Fibroblast of skin of abdomen (primary cell): ENCODE measurements around the gene SOD1.
A peak's percentile ranks its signal among the peaks of the same experiment; 100 is the strongest.

Experiments
- DNase-seq: peaks from one replicate; pipeline ENCODE4 v3.0.0-alpha.2; 2013

SOD1 gene

DNA sequence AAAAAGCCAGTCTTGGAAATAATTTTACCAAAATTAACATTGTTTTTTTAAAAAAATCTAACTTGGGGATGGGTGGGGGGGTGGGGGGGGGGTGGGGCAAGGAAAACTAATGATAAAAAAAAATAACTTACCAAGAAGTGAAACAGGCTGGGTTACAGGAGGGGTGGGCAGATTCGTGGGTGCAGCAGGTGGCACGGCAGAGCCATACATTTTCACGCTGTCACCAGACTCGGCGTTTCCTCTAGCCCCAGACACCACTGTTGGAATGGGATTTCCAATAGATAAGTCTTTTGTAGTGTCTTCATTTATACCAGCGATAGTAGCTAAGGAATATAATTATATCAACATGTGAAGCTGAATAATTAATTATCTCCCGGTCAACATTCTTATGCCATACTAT lies 25.4 kb downstream of the SOD1 start:
- no peak for DNase-seq

DNA sequence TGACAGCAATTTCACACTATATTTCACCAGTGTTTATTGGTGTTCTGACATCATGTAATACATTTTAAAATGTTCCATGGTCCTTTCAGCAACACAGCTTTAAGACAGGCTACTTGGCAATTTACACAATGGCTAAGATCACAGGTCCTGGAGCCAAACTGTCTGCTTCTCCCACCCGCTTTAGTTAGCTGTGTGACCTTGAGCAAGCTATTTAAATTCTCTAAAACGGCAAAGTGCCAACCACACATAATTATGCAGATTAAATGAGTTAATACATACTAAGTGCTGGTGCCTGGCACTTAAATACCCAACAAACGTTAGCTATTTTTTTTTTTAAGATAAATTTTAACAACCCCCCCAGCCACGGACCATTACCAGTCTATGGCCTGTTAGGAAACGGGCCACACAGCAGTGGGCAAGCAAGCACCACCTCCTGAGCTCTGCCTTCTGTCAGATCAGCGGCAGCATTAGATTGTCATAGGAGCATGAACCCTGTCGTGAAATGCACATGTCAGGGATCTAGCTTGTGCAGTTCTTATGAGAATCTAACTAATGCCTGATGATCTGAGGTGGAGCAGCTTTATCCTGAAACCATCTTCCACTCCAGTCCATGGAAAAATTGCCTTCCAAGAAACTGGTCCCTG lies 26.9 kb downstream of the SOD1 start:
- DNase-seq, result no peak

DNA sequence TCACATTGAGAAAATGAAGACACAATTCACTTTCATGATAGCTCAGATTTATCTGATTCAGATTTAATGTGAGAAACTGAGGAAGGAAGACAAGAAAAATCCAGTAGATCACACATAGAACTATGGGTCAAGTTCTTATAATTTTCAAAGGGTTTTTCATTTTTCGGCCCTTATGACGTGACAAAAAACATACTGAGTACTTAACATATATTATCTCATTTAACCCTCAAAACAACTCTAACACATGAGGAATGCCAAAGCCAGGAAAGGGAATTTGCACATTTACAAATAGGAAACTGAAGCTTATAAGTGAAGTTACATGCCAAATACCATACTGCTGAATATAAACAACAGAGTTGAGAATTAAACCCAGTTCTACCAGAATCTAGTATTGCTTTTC lies 27.6 kb downstream of the SOD1 start:
- no peak for DNase-seq

DNA sequence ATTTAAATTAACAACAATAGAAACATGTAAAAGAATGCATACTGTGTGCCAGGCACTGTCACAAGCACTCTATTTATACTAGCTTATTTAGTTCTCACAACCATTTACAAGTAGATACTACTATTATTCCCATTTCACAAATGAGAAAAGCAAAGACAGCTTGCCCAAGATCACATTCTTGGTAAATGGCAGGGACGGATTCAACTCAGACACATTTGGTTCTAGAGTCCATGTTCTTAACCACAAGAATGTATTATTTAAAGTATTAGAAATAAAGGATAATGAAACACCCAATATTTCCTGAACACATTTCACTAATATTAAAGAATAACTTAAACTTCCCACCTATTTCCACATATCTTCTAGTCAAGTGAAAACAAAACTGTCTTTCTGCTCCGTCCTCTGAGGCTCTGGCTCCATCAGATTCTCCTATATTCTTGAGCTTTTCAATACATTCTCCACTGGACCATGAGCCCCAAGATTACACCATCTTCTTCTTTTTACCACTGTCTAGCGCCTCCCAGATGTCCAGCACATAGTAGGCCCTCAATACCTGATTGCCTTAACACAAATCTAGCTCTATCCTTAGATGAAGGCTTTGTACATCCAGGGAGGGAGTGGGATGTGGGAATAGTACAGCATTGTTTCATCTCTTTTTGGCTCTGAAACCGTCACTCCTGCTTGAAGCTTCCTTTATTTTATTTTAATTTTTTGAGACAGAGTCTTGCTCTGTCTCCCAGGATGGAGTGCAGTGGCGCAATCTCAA lies 29.3 kb downstream of the SOD1 start:
- DNase-seq, result no peak

DNA sequence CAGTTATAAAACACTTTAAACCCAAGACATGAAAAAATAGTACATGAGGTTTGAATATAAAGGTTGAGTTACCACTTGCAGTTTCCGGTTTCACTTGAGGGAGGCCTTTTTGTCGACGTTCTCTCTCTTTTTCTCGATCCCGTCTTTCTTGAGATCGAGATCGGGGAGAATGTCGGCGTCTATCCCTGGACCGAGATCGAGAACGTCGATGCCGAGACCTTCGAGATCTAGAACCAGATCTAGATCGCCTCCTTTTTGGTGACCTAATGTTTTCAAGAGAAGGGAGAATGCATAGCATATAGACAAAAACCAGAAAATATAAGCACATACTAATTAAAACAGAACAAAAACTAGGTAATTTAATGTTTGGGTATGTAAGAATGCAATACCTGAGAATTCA lies 33.7 kb downstream of the SOD1 start:
- DNase-seq, result no peak

DNA sequence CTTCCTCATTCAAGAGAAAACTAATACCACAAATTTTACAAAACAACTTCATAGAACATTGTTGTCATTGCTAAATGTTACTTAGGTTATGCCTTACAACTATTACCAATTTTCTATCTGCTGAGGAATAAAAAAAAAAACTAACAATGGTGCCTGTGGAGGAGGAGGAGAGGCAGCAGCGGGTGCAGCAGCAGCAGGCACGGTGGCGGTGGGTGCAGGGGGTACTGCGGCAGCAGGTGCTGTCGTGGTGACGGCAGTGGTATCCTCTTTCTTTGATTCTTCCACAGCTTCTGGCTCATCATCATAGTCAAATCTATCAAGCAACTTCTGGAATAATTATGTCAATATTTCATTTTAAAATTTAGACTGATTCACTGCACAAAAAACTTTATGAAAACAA lies 36.9 kb downstream of the SOD1 start:
- no peak for DNase-seq

DNA sequence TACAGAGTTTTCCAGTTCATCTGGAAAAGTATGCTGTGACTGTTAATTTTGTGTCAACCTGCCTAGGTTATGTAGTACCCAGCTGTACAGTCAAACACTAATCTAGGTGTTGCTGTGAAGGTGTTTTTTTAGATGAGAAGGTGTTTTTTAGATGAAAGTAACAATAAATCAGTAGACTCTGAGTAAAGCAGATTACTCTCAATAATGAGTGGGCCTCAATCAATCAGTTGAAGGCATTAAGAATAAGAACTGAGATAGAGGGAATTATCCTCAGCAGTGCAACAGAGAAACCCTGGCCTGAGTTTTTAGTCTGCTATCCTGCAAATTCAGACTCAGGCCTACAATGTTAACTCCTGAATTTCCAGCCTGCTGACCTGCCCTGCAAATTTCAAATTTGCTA lies 39.0 kb downstream of the SOD1 start:
- no peak for DNase-seq

DNA sequence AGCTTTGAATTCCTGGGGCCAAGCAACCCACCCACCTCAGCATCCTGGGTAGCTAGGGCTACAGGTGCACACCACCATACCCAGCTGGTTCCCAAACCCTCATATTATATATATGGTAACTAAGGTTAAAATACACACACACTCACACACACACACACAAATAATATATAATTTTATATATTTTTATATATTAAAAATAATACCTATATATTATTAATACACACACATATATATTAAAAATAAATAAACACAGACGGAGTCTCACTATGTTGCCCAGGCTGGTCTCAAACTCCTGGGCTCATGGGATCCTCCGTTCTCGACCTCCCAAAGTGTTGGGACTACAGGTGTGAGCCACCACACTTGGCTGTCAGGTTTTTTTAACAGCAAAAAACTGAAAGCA lies 40.5 kb downstream of the SOD1 start:
- DNase-seq, result no peak

DNA sequence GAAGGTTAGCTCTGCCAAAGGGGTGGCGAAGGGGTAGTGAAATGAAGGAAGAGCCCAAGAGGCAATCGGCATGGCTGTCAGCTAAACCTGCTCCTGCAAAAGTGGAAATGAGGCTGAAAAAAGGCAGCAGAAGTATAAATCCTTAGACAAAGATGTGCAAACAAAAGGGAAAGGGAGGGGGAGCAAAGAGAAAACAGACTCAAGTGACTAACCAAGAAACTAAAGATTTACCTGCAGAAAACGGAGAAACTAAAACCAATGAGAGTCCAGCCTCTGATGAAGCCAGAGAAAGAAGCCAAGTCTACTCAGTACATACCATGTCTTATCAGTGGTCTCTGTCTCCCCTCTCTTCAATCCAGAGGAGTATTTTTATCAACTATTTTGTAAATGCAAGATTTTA lies 47.1 kb downstream of the SOD1 start:
- DNase-seq, result no peak

DNA sequence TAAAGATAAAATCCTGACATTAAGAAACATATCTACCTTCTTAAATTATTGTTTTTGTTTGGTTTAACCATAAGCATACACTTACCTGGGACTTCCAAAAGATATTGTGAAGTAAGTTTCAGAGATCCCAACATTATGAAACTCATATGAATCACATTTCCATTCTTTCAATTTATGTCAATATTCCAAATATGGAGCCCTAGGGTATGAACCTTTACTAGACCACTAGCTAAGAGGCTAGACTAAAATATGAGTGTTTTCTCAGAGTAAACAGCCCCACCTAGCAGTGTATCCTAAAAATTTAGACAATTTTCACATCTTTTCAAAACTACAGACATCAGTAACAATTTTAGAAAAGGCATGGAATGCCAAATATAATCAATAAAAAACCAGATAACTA lies 48.0 kb downstream of the SOD1 start:
- DNase-seq, result no peak

DNA sequence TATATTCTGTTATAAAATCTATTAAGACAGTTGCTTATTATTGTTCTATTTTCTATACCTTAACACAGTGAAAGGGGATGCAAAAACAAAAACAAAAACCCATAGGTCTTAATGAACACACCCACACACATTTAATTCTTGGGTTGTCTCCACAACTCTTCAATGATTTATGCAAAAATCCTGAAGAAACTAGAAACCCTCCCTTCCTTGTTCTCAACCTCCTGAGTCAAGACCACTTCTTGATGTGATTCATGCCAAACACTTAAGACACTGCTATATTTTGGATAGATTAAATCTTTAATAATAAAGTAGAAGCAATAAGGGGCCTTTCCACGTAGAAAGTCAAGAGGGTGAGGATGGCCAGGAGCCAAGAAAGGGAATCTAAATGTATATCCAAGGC lies 49.0 kb downstream of the SOD1 start:
- DNase-seq, result no peak

DNA sequence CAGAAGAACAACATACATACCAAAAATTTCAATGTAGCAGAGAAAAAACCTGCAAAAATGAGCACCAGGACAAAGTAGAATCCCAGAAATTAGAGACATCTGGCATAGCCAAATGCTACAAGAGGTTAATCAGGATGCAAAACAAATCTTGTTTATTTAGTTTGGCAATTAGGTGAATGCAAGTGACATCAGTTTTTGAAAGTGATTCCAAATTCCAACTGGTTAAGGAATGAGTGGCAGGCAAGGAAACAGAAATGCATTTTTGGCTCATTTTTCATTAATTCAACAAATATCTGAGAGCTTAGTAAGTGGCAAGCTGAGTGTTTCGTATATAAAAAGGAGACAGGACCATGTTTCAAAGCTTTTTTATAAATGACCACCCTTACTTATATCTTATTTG lies 51.1 kb downstream of the SOD1 start:
- DNase-seq, result peak; percentile 71

DNA sequence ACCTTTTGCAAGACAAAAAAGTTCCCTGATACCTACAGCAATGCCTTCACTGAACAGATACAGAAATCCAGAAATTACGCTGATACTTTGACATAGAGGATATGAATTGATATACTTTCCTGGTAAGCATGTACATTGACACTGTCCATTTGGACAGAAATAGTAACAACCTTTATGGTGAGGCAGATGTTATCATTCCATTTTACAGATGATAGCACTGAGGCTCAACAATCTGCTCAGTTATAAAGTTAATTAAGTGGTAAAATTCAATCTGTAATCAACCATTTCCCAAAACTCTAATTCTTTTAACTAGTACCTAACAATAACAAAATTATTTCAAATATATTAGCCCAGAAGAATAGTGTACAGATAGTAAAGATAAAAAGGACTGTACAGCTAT lies 51.8 kb downstream of the SOD1 start:
- DNase-seq, result no peak

DNA sequence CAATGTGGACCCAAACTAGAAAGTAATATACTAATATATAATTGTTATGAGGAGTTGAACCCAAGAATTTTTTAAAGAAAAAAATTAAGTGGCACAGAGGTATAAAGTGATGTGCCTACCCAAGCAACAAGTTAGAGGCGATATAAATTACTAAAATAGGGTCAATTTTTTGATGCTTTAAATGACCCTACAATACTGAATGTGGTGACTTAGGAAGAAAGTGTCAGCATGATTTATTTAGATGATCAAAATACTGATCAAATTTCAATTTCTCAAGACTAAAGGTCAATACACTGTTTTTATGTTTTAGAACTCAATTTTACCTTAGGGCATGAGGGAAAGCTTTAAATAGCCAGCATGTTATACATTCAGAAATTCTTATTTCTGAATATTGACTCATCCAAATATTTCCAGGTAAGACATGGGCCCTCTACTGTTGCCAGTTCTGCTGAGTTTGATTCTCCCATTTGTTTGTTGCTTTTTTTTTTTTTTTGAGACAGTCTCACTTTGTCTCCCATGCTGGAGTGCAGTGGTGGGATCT lies 52.3 kb downstream of the SOD1 start:
- DNase-seq, result no peak

DNA sequence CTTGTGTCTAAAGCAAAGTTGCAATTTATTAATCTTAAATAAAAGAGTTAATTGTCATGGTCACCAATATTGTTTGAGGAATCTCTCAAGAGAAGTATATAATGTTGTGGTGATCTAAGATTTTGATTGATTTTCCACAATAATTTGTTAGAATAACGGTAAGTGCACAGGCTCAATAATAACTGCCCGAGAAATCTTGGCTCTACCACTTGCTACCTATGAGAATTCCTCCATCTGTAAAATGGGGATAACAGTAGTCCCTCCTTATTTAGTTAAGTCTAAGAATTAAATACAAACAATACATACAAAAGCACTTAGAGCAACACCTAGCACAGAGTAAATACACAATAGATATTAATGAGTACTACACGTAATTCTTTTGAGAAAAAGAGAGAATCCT lies 53.6 kb downstream of the SOD1 start:
- DNase-seq, result no peak

DNA sequence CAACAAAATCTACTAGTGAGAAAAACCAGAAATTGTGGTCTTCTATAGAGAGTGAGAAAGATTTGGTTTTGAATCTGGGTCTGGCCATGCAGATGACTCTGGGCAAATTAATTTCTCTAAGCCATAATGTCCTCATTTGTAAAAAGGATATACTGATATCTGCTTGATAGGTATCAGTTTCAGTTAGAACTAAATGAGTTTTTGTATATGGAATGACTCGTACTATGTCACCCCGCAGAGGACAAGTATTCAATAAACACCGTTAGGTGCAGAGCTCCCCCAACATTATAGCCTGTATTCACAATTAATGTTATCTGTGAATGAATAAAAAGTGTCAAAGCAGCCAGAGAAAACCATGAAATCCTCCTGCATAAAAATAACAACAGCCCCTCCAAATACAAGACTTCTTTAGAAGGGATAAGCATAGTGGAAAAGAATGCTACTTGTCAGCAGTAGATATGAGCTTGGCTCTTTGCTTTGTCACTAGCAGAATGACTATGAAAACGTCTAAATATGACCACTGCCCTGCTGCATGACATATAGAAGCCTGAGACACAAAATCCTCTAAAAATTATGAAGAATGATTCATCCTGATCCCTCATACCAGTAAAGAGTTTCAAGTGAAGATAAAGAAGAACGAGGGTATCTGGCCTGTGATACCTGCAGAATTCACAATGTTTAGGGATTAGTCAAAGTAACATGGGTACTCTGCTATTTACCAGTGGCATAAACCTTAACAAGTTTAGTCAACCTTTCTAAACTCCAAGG lies 54.7 kb downstream of the SOD1 start:
- peak; percentile 8 for DNase-seq

DNA sequence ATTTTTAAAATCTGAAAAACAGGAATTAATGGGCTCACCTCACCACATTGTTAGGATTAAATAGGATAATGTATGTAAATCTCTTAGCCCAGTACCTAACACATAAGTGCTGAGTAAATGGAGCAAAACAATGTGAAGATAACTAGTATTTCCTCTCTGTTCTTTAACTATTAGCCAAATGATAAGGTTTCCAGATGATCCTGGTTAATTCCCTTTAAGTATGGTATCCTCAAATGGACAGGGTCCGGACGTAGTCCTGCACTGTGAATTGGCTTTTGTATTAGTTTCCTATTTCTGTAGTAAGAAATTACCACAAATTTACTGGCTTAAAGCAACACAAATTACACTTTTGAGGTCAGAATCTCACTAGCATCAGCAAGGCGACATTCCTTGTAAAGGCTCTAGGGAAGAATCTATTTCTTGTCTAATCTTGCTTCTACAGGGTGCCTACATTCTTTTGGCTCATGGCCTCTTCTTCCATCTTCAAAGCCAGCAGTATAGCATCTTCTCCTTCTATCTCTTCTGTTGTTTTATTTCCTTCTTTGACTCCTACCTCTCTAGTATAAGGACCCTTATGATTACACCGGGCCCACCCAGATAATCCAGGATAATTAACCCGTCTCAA lies 55.4 kb downstream of the SOD1 start:
- DNase-seq, result no peak

DNA sequence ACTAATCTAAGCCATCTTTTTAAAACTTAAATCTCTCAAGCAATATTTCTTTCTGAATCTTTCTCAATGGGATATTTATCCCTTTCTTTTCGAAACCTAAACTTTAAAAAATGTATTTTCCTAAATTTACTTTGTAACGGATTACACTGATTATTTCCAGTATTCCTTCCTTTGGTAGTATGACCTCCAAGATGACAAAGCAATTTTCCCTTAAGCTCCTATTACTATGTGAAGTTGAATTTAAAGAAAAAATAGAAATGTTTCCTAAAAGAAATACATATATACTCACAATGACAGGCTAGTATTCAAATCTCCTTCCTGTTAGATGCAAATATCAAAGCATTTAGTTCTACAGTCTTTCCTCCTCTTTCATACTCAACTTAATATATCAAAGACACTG lies 56.6 kb downstream of the SOD1 start:
- no peak for DNase-seq
